KOPT-K1 (cell line): ENCODE results near the gene GSTP1.
"Not testable (repeated sequence)": the region's sequence is repeated elsewhere in the genome, so short reads cannot be mapped to it uniquely, and the experiment has no call there.

ENCODE experiments used
- H3K27ac ChIP-seq: fragments of 200-600 bp; sonication (generic); 2 replicates; pipeline ENCODE4 v1.5.1; 2016; ENCODE audit warnings: antibody characterized with exemption, mild to moderate bottlenecking, low read depth, low read length; ENCODE audit not compliant: poor library complexity, severe bottlenecking
- H3K36me3 ChIP-seq: fragments of 200-600 bp; sonication (generic); 2 replicates; pipeline ENCODE4 v1.5.1; 2017; ENCODE audit warnings: antibody characterized with exemption, mild to moderate bottlenecking, low read length, moderate library complexity; ENCODE audit not compliant: insufficient read depth
- H3K9me3 ChIP-seq: fragments of 200-600 bp; sonication (generic); 2 replicates; pipeline ENCODE4 v1.5.1; 2017; ENCODE audit warnings: antibody characterized with exemption, low read length, mild to moderate bottlenecking; ENCODE audit not compliant: insufficient read depth, poor library complexity, severe bottlenecking

Gene GSTP1

GRCh38 chr11:67551127-67551526 is 32.5 kb upstream of the GSTP1 start:
- Histone ChIP-seq H3K27ac (no peak overlapping the region), H3K9me3 (peaks cover 29% of the 10 kb centered on the region), H3K36me3 (no peaks in the 10 kb centered on the region)

DNA sequence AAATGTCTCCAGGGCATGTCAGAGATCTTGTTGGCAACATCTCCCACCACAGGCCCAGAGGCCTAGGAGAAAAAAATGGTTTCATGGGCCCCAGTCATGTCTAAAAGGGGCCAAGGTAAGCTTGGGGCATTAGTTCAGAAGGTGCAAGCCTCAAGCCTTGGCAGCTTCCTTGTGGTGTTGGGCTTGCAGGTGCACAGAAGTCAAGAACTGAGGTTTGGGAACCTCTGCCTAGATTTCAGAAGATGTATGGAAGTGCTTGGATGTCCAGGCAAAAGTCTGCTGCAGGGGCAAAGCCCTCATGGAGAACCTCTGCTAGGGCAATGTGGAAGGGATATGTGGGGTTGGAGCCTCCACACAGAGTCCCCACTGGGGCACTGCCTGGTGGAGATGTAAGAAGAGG is 31.9 kb upstream of the GSTP1 start:
- H3K36me3 ChIP-seq: not testable (repeated sequence)

GRCh38 chr11:67556244-67556643 is 27.4 kb upstream of the GSTP1 start:
- no peak overlapping the region for H3K27ac ChIP-seq
- peaks cover 16% of the 10 kb centered on the region for H3K9me3 ChIP-seq
- H3K36me3 ChIP-seq: no peaks in the 10 kb centered on the region

More for the DNA sequence above, 31.9 kb upstream of the GSTP1 start:
- peaks cover 29% of the 10 kb centered on the region for H3K9me3 ChIP-seq
- not testable (repeated sequence) for H3K27ac ChIP-seq

GRCh38 chr11:67558084-67558772 is 25.4 kb upstream of the GSTP1 start:
- no peak overlapping the region for H3K27ac ChIP-seq
- H3K9me3 ChIP-seq: no peaks in the 10 kb centered on the region
- no peaks in the 10 kb centered on the region for H3K36me3 ChIP-seq

- Histone ChIP-seq H3K36me3 (no peaks in the 10 kb centered on the region), H3K27ac (no peak overlapping the region), H3K9me3 (no peaks in the 10 kb centered on the region)
Measured at GRCh38 chr11:67561971-67562619, 21.5 kb upstream of the GSTP1 start.

- H3K9me3 ChIP-seq: no peaks in the 10 kb centered on the region
- H3K27ac ChIP-seq: no peak overlapping the region
- no peaks in the 10 kb centered on the region for H3K36me3 ChIP-seq
Measured at GRCh38 chr11:67562963-67563704, 20.5 kb upstream of the GSTP1 start.

DNA sequence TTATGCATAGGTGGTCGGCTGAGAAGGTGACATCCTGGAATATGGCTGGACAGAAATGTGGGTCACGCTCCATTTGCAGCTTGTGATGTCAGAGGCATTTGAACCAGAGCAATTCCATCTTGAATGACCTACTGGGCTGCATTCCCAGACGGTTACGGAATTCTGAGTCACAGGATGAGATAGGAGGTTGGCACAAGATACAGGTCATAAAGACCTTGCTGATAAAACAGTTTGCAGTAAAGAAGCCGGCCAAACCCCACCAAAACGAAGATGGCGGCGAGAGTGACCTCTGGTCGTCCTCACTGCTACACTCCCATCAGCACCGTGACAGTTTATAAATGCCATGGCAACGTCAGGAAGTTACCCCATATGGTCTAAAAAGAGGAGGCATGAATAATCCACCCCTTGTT is 19.9 kb upstream of the GSTP1 start:
- not testable (repeated sequence) for H3K27ac ChIP-seq, H3K36me3 ChIP-seq, H3K9me3 ChIP-seq

GRCh38 chr11:67564230-67564629 is 19.4 kb upstream of the GSTP1 start:
- Histone ChIP-seq H3K9me3 (no peaks in the 10 kb centered on the region), H3K36me3 (no peaks in the 10 kb centered on the region), H3K27ac (no peak overlapping the region)

- Histone ChIP-seq H3K36me3 (no peaks in the 10 kb centered on the region), H3K9me3 (no peaks in the 10 kb centered on the region), H3K27ac (no peak overlapping the region)
Measured at GRCh38 chr11:67571443-67571842, 12.2 kb upstream of the GSTP1 start.

- Histone ChIP-seq H3K9me3 (no peaks in the 10 kb centered on the region), H3K27ac (no peak overlapping the region), H3K36me3 (no peaks in the 10 kb centered on the region)
Measured at GRCh38 chr11:67572305-67572704, 11.3 kb upstream of the GSTP1 start.

- H3K9me3 ChIP-seq: no peaks in the 10 kb centered on the region
- no peaks in the 10 kb centered on the region for H3K36me3 ChIP-seq
- H3K27ac ChIP-seq: no peak overlapping the region
Measured at GRCh38 chr11:67572747-67573419, 10.7 kb upstream of the GSTP1 start.

DNA sequence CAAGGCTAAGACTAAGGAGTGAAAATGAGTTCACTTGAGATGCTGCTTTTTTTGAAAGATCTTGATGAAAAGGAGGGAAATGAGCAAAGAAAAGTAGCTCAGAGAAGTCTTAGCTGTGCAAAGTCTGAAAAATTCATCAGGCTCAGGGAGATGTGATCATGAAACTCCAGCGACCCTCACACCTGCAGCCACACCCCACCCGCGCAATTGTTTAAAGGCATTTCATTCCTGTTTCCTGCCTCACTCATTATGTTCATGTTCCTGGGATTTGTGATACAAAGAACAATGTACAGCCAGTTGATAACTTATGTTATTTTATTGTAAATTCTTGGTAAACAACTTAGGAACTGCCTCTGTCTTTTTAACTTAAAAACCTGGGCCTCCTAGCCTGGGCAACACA is 8.7 kb upstream of the GSTP1 start:
- no peaks in the 10 kb centered on the region for H3K36me3 ChIP-seq
- no peak overlapping the region for H3K27ac ChIP-seq
- no peaks in the 10 kb centered on the region for H3K9me3 ChIP-seq

DNA sequence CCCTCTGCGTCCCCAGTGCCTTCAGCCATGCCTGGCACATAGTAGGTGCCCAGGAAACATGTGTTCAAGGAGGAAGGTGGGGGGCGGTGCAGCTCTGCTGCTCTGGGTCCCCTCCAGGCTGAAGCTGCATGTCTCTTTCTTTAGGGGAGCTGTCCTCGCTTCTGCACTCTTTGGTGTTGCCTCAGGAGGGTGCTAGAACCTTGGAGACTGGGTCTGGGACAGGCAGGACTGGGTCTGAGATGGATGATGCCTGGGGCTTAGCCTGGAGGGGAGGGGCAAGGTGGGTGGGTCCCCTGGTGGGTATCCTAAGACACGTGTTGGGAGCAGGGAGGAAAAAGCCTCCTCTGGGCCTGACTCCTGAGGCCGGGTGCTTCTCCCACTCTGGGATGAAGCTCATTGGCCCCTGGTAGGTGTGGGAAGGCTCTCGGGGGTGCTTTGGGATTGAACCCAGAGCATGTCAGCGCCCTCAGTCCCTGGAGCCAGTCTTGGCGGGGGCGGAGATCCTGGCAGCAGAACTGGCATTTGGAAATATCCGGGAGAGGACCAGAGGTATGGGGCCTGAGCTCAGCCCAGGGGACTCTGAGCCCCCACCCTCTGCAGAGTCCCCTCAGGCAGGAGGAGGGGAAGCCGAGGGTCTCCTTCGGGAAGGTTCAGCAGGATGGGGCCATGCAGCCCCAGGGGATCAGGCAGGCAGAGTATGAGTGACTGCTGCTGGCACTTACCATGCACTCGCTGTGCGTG is 6.7 kb upstream of the GSTP1 start:
- no peak overlapping the region for H3K27ac ChIP-seq
- no peaks in the 10 kb centered on the region for H3K36me3 ChIP-seq

DNA sequence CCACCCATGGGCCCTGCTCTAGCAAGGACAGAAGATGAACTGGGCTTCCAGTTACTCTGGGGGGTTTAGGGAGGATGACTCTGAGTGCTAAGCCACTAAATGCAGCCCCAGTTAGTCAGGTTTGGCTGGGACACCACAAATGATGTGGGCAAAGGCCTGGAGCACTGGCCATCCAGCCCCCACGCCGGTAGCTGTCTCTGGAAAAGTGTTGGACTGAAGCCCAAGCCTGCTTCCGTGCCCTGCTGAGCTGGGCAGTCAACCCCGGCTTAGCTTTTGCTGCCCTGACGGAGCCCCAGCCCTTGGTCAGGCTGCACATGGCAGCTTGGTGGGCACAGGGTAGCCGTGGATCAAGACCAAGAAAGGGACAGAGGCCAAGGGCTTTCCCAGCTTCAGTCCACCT is 5.7 kb upstream of the GSTP1 start:
- Histone ChIP-seq H3K27ac (no peak overlapping the region), H3K9me3 (no peaks in the 10 kb centered on the region)

More for the DNA sequence above, 6.7 kb upstream of the GSTP1 start:
- no peaks in the 10 kb centered on the region for H3K9me3 ChIP-seq

More for the DNA sequence above, 5.7 kb upstream of the GSTP1 start:
- H3K36me3 ChIP-seq: no peaks in the 10 kb centered on the region
